Suppressor macrophage (primary cell): Measurements from ENCODE around the gene CHCHD6.

Experiments
- DNase-seq, 4 experiments: peaks; one replicate each; pipeline ENCODE4 v3.0.0-alpha.2; 2020 to 2022

The CHCHD6 gene

GRCh38 chr3:126945891-126946290, 241.9 kb downstream of the CHCHD6 start:
- DNase-seq, result no peak

GRCh38 chr3:126946405-126946804, 242.4 kb downstream of the CHCHD6 start:
- no peak for DNase-seq

GRCh38 chr3:126947429-126947828, 243.4 kb downstream of the CHCHD6 start:
- peak; percentile 38 to 54 (median 48) for DNase-seq

- DNase-seq, result no peak
Measured at GRCh38 chr3:126948980-126949535, 245.0 kb downstream of the CHCHD6 start.

GRCh38 chr3:126951561-126951960, 247.5 kb downstream of the CHCHD6 start:
- no peak for DNase-seq

GRCh38 chr3:126952261-126952982, 248.4 kb downstream of the CHCHD6 start:
- DNase-seq, result no peak

- no peak for DNase-seq
Measured at GRCh38 chr3:126952983-126953660, 249.1 kb downstream of the CHCHD6 start.

- DNase-seq, result peak; percentile 21 to 66 (median 52)
Measured at GRCh38 chr3:126954141-126954842, 250.3 kb downstream of the CHCHD6 start.

- DNase-seq, result no peak
Measured at GRCh38 chr3:126955004-126955790, 251.2 kb downstream of the CHCHD6 start.

- no peak for DNase-seq
Measured at GRCh38 chr3:126956361-126956760, 252.3 kb downstream of the CHCHD6 start.

GRCh38 chr3:126956866-126957650, 253.0 kb downstream of the CHCHD6 start:
- DNase-seq, result peak in 2 of 4 experiments; percentile 35 to 48

GRCh38 chr3:126957776-126958637, 254.0 kb downstream of the CHCHD6 start:
- no peak for DNase-seq

- DNase-seq, result no peak
Measured at GRCh38 chr3:126958638-126959085, 254.6 kb downstream of the CHCHD6 start.

- DNase-seq, result no peak
Measured at GRCh38 chr3:126959136-126959920, 255.3 kb downstream of the CHCHD6 start.

- no peak for DNase-seq
Measured at GRCh38 chr3:126959921-126960603, 256.0 kb downstream of the CHCHD6 start.

- DNase-seq, result no peak
Measured at GRCh38 chr3:126960604-126960995, 256.6 kb downstream of the CHCHD6 start.

- DNase-seq, result peak; percentile 36 to 76 (median 64)
Measured at GRCh38 chr3:126961191-126961790, 257.3 kb downstream of the CHCHD6 start.

- peak in 3 of 4 experiments; percentile 37 to 63 (median 44) for DNase-seq
Measured at GRCh38 chr3:126961791-126962461, 257.9 kb downstream of the CHCHD6 start.
